GM21786 (cell line): ENCODE measurements around the gene FAAP24.
"Not testable (repeated sequence)": the region's sequence is repeated elsewhere in the genome, so short reads cannot be mapped to it uniquely, and the experiment has no call there.

ENCODE experiments used
- ATAC-seq: cut with Tn5 transposase; IDR thresholded peaks from one replicate; pipeline ENCODE4 v1.9.1; 2021; ENCODE audit not compliant: unreplicated experiment

FAAP24 gene

GRCh38 chr19:32971715-32972540, at the start of gene FAAP24, which contains the start of gene CEP89:
Gene FAAP24, plus strand, starts transcription at chr19:32972242. Its CDS starts 955 bp downstream, at chr19:32973197.
Gene CEP89, minus strand, starts transcription at chr19:32971958. Its CDS starts 84 bp downstream, at chr19:32971874.
- ATAC-seq: peak; percentile 99

- ATAC-seq: no peak
Measured at GRCh38 chr19:32924200-32924599, 47.8 kb upstream of the FAAP24 start.

DNA sequence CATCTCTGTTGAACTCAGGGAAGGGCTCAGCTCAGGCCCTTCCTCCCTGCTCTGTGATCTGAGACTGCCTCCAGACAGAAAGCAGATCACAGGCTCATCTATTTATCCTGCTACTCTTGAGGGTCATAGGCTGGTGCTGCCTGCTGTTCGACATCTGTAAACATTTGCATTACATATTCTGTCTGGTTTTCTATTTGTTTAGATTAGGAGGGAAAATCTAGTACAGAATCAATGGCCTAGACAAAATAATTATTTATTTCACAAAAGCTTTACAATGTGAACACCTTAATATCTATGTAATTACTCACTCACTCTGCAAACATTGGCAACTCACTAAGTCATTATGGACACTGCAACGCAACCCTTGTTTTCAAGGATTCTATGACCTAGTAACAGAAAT, 43.2 kb upstream of the FAAP24 start:
- ATAC-seq: no peak

GRCh38 chr19:32930567-32930966, 41.5 kb upstream of the FAAP24 start:
- no peak for ATAC-seq

DNA sequence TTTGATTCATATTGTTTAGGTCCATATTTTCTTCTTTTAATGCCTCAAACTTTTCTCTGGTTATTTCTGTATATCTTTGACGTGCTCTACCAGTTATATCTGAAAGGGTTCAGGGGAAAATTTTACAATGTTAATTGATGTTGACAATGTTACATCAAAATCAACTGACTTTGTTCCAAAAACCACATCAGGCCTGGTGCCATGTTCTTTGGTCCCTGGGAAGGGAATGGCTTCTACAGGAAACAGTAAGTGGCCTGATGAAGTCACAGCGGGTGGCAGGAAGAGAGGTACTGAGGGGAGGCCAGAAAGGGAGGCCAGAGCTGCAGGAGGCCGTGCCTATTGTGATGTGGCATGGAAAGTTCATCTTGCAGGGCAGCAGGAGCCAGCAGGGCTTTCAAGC, 38.5 kb upstream of the FAAP24 start:
- ATAC-seq: no peak

GRCh38 chr19:32935629-32936028, 36.4 kb upstream of the FAAP24 start:
- ATAC-seq: no peak

GRCh38 chr19:32936065-32936464, 36.0 kb upstream of the FAAP24 start:
- ATAC-seq: no peak

- ATAC-seq: not testable (repeated sequence)
Measured at GRCh38 chr19:32941273-32941672, 30.8 kb upstream of the FAAP24 start.

DNA sequence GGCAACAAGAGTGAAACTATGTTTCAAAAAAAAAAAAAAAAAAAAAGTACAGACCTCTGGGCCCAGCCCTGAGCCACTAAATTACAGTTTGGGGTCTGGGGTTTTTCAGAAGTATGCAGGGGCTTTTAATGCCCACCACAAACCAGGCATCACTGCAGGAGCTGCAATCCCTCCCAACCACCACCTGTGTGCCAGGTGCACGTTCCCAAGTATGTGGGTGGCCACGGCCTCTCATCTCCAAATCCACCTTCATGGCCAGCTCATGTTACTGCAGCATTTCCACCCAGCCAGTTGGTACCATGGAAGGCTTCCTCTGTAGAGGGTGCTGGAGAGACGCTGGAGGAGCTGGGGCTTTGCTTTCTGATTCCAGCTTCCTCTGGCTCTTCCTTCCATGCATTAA, 26.8 kb upstream of the FAAP24 start:
- no peak for ATAC-seq

- no peak for ATAC-seq
Measured at GRCh38 chr19:32966750-32967149, 5.3 kb upstream of the FAAP24 start.

DNA sequence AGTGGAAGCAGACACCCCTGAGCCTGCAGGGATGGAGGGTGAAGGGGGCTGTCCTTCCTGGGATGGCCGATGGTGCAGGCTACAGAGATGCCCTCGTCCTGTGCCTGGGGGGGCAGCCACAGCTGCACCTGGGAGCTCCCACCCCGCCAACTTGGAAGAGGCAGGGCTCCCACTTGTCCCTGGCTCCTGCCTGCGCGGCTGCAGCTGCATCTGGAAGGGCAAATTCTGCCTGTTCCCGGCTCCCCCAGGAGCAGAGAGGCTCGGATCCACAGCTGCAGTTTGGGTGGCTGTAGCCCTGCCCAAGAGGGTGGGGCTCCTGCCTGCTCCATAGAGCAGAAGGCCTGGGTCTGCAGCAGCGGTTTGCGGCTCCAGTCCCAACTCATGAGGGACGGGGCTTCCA, 2.5 kb upstream of the FAAP24 start:
- ATAC-seq: no peak

DNA sequence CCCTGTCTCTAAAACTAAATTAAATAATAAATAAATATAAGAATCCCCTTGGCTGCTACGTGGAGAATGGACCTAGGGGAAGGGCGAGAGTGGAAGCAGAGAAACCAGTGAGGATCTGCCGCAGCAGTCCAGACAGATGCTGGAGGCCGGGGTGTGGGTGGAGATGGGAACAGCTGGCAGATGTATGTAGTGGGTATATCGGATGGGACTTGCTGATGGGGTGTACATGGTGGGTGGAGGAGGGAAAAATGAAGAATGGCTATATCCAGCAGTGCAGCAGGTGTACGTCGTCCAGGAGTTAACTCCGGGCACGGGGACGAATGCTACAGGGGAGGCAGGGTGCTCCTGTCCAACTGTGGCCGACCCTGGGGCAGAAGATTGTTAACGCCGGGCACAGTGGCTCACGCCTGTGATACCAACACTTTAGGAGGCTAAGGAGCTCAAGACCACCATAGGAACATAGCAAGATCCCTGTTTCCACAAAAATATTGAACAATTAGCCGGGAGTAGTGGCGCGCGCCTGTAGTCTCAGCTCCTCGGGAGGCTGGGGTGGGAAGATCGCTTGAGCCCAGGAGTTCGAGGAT, 938 bp upstream of the FAAP24 start:
- no peak for ATAC-seq

GRCh38 chr19:32976223-32976805, 4.3 kb downstream of the FAAP24 start:
- no peak for ATAC-seq

- ATAC-seq: no peak
Measured at GRCh38 chr19:32977280-32977679, 5.2 kb downstream of the FAAP24 start.

- not testable (repeated sequence) for ATAC-seq
Measured at GRCh38 chr19:32977813-32978212, 5.8 kb downstream of the FAAP24 start.

GRCh38 chr19:32979807-32980206, 7.8 kb downstream of the FAAP24 start:
- not testable (repeated sequence) for ATAC-seq

DNA sequence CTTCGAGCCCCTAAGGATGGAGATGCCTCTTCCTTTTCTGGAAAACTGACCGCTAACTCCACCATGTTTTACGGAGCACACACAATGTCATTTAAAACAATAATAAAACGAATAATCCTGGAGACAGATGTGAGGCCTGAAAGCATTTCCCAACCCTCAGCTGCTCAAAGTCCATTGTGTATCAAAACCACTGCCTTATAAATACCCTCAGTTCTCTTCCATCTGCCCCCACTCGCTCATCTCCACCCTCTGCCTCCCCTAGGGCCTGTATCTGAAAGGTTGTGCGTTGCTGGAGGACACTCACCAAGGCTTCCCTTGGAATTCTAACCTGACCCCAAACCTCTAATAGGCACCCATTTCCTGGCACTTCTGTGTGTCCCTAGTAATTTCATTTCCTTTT, 10.4 kb downstream of the FAAP24 start:
- not testable (repeated sequence) for ATAC-seq

GRCh38 chr19:32988254-32988653, 16.2 kb downstream of the FAAP24 start:
- not testable (repeated sequence) for ATAC-seq

GRCh38 chr19:32988724-32989123, 16.7 kb downstream of the FAAP24 start:
- ATAC-seq: no peak

DNA sequence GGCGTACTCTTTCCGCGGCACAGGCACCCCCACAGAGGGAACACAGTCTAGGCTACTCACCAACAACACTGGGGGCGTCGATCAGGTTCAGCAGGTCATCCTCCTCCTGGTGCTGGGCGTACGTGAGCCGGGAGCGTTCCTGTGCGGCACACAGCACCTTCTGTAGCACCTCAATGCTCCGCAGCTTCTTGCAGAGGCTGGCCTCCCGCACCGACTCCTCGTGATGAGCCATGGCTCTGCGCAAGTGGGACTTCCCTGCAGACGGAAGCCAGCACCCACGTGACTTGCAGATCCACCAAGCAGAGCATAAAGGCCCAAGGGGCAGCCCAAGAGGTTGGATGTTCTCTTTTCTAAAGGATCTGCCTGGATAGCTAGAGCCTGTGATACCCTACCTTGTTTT, 23.9 kb downstream of the FAAP24 start:
- not testable (repeated sequence) for ATAC-seq

GRCh38 chr19:32997061-32997464, 25.0 kb downstream of the FAAP24 start:
- ATAC-seq: not testable (repeated sequence)
